SK-N-SH (cell line): ENCODE results near the gene PRRX1. TPM values are rescaled to one million over a fixed set of nuclear protein-coding genes. Genes with fewer than 3 reads are reported as not detected.

Experiments used
- CTCF ChIA-PET: fragments of 300-600, 350-600 bp; formaldehyde crosslinking; extraction: SDS; loops from one replicate; lab custom pipeline; 2021; lab: Yijun Ruan, JAX
- POLR2A ChIA-PET: fragments of 350-600 bp; sonication (Branson Sonifier 250); formaldehyde crosslinking; extraction: SDS; loops from one replicate; lab custom pipeline; 2020; ENCODE audit warnings: antibody characterized with exemption, inconsistent platforms; lab: Yijun Ruan, JAX
- DNase-seq: peaks from one replicate; pipeline ENCODE4 v3.0.0; 2012
- H2AFZ ChIP-seq: fragments of 200-600 bp; sonication (generic); 2 replicates; pipeline ENCODE4 v1.8.1; 2016; ENCODE audit warnings: antibody characterized with exemption, mild to moderate bottlenecking, low read depth
- H3F3A ChIP-seq: fragments of 200-600 bp; sonication (generic); replicated peaks from 2 replicates; pipeline ENCODE3; 2016; ENCODE audit warnings: antibody characterized with exemption, mild to moderate bottlenecking; ENCODE audit not compliant: insufficient read depth
- H3K27ac ChIP-seq, 2 experiments: fragments of 200-500 bp in 1 of 2; fragments of 200-600 bp in 1 of 2; sonication (Bioruptor generic) in 1 of 2; sonication (generic), shearing (Covaris generic) in 1 of 2; 2 replicates each; pipeline versions ENCODE4 v1.5.1 to v1.6.1; 2014 to 2016; ENCODE audit warnings: low read depth in 2 of 2, inconsistent platforms in 1 of 2, low read length in 1 of 2, mild to moderate bottlenecking in 1 of 2, mixed read lengths in 1 of 2
- H3K27me3 ChIP-seq: fragments of 200-600 bp; sonication (generic), shearing (Covaris generic); 2 replicates; pipeline ENCODE4 v1.6.1; 2016; ENCODE audit warnings: mixed run types; ENCODE audit not compliant: insufficient read depth
- H3K36me3 ChIP-seq, 2 experiments: fragments of 200-500 bp in 1 of 2; fragments of 200-600 bp in 1 of 2; sonication (Bioruptor generic) in 1 of 2; sonication (generic) in 1 of 2; replicated peaks in 1 of 2; 2 replicates each; pipeline versions ENCODE3 to v1.5.1; 2014 to 2016; ENCODE audit warnings: low read length in 1 of 2, mild to moderate bottlenecking in 1 of 2; ENCODE audit not compliant: insufficient read depth in 2 of 2, control insufficient read depth in 1 of 2
- H3K4me1 ChIP-seq, 2 experiments: fragments of 200-500 bp in 1 of 2; fragments of 200-600 bp in 1 of 2; sonication (Bioruptor generic) in 1 of 2; sonication (generic), shearing (Covaris generic) in 1 of 2; 2 replicates each; pipeline versions ENCODE4 v1.5.1 to v1.6.1; 2014 to 2016; ENCODE audit warnings: low read depth in 1 of 2, low read length in 1 of 2, mixed run types in 1 of 2; ENCODE audit not compliant: insufficient read depth in 2 of 2, control insufficient read depth in 1 of 2
- H3K4me2 ChIP-seq: fragments of 200-600 bp; sonication (generic), shearing (Covaris generic); 2 replicates; pipeline ENCODE4 v1.6.1; 2017; ENCODE audit warnings: mixed run types
- H3K4me3 ChIP-seq, 2 experiments: fragments of 200-500 bp in 1 of 2; fragments of 200-600 bp in 1 of 2; sonication (Bioruptor generic) in 1 of 2; sonication (generic), shearing (Covaris generic) in 1 of 2; 2 replicates each; pipeline versions ENCODE4 v1.5.1 to v1.8.1; 2014 to 2016; ENCODE audit warnings: low read depth in 2 of 2, inconsistent platforms in 1 of 2, low read length in 1 of 2, mild to moderate bottlenecking in 1 of 2, mixed read lengths in 1 of 2, moderate library complexity in 1 of 2
- H3K79me2 ChIP-seq: fragments of 200-600 bp; sonication (generic); 2 replicates; pipeline ENCODE4 v1.8.1; 2017; ENCODE audit warnings: mild to moderate bottlenecking; ENCODE audit not compliant: insufficient read depth
- H3K9ac ChIP-seq: fragments of 200-600 bp; sonication (generic); 2 replicates; pipeline ENCODE4 v1.6.1; 2017; ENCODE audit warnings: mixed run types
- H3K9me2 ChIP-seq: fragments of 200-600 bp; sonication (generic); 2 replicates; pipeline ENCODE4 v1.6.1; 2017; ENCODE audit warnings: mixed run types
- H3K9me3 ChIP-seq: fragments of 200-600 bp; sonication (generic); 2 replicates; pipeline ENCODE4 v1.6.1; 2017; ENCODE audit warnings: mixed run types, mild to moderate bottlenecking, moderate library complexity
- H4K20me1 ChIP-seq: fragments of 200-600 bp; sonication (generic); 2 replicates; pipeline ENCODE4 v1.6.1; 2017; ENCODE audit warnings: mild to moderate bottlenecking, mixed run types; ENCODE audit not compliant: insufficient read depth
- CHD2 ChIP-seq: fragments of 150-350 bp; IDR thresholded peaks from 2 replicates; pipeline ENCODE4 v1.6.1; 2018; ENCODE audit warnings: low read length; ENCODE audit not compliant: partially characterized antibody
- ELF1 ChIP-seq: IDR thresholded peaks from 2 replicates; pipeline ENCODE4 v1.4.0; 2012
- FOSL2 ChIP-seq: IDR thresholded peaks from 2 replicates; pipeline ENCODE4 v1.4.0; 2012; ENCODE audit warnings: low read depth, mild to moderate bottlenecking, moderate library complexity, borderline replicate concordance
- FOXJ3 ChIP-seq: sonication (generic); formaldehyde crosslinking; IDR thresholded peaks from 2 replicates; pipeline ENCODE4 v1.5.1; 2020; ENCODE audit warnings: mild to moderate bottlenecking, missing genetic modification reagents
- FOXM1 ChIP-seq: IDR thresholded peaks from 2 replicates; pipeline ENCODE4 v1.4.0; 2012; ENCODE audit warnings: low read depth, mild to moderate bottlenecking
- GABPA ChIP-seq: IDR thresholded peaks from 2 replicates; pipeline ENCODE4 v1.4.0; 2012; ENCODE audit warnings: low read depth, mild to moderate bottlenecking
- GATA2 ChIP-seq: sonication (generic); formaldehyde crosslinking; IDR thresholded peaks from 2 replicates; pipeline ENCODE4 v1.5.0; 2020; ENCODE audit warnings: mild to moderate bottlenecking, missing genetic modification reagents
- MAX ChIP-seq: IDR thresholded peaks from 2 replicates; pipeline ENCODE4 v1.4.0; 2012; ENCODE audit warnings: low read depth
- MEF2A ChIP-seq: IDR thresholded peaks from 2 replicates; pipeline ENCODE4 v1.4.0; 2012; ENCODE audit warnings: low read depth, borderline replicate concordance
- MXI1 ChIP-seq: IDR thresholded peaks from 2 replicates; pipeline ENCODE4 v1.6.1; 2012; ENCODE audit warnings: mild to moderate bottlenecking, low read depth, low read length, improper control_type of control experiment
- POLR2AphosphoS5 ChIP-seq: IDR thresholded peaks from 2 replicates; pipeline ENCODE4 v1.6.1; 2012; ENCODE audit warnings: low read depth, low read length
- REST ChIP-seq: IDR thresholded peaks from 2 replicates; pipeline ENCODE4 v1.6.1; 2012; ENCODE audit warnings: mild to moderate bottlenecking, low read depth, low read length, moderate library complexity
- SIN3A ChIP-seq: IDR thresholded peaks from 2 replicates; pipeline ENCODE4 v1.6.1; 2012; ENCODE audit warnings: low read depth, mild to moderate bottlenecking, low read length, moderate library complexity, borderline replicate concordance
- TAF1 ChIP-seq: IDR thresholded peaks from 2 replicates; pipeline ENCODE4 v1.6.1; 2012; ENCODE audit warnings: low read depth, mild to moderate bottlenecking, low read length, moderate library complexity, borderline replicate concordance
- YY1 ChIP-seq: IDR thresholded peaks from 2 replicates; pipeline ENCODE4 v1.4.0; 2012; ENCODE audit warnings: low read depth, mild to moderate bottlenecking
- WGBS: methylation state at CpG from one replicate; pipeline ENCODE4 v1.1.6; 2017; ENCODE audit warnings: low lambda C conversion rate; 5-methylcytosine and 5-hydroxymethylcytosine counted together
- polyA plus RNA-seq, 3 experiments: library from polyadenylated mRNA; depleted of rRNA; stranded (reverse); fragments of >200 nt; gene quantifications; 2 replicates each; pipeline ENCODE4 v1.2.3, GENCODE V29; 2012
- TF ChIP-seq, protein P1 (sequence below): IDR thresholded peaks from 2 replicates; pipeline ENCODE4 v1.4.0; 2012; ENCODE audit warnings: low read depth, borderline replicate concordance

PRRX1 gene
- polyA plus RNA-seq, 1 of the 3 experiments (the other 2 are of a cell fraction) = 356 TPM

- Histone ChIP-seq H3K9ac (peak overlapping the region; percentile 5; the same call in 1 of the 2 replicates), H3K4me1 (peaks cover 10 to 56% of the 10 kb centered on the region in 2 experiments), H4K20me1 (peaks cover 66% of the 10 kb centered on the region; the same call in 1 of the 2 replicates), H2AFZ (no peak overlapping the region), H3K27me3 (no peaks in the 10 kb centered on the region), H3K36me3 (peaks cover 21 to 69% of the 10 kb centered on the region in 2 experiments), H3K27ac (peak overlapping the region in 1 of 2 experiments; percentile 99; a peak in 3 of 4 replicates), H3K9me2 (no peaks in the 10 kb centered on the region), H3K4me3 (no peak overlapping the region), H3K79me2 (peaks cover 100% of the 10 kb centered on the region), H3F3A (peaks cover 56% of the 10 kb centered on the region), H3K4me2 (peak overlapping the region; percentile 3; the same call in 1 of the 2 replicates), H3K9me3 (no peaks in the 10 kb centered on the region)
- 25% methylated on average over 3 of the region's 3 CpGs for WGBS
- DNase-seq = no peak
- TF ChIP-seq MXI1 (no peak), POLR2AphosphoS5 (0 out of 2 replicates have a peak, but pooled peaks have one; percentile 14)
- ChIA-PET CTCF (no interaction called here), POLR2A (no interaction called here)
Observed at GRCh38 chr1:170680428-170680827, 16.5 kb downstream of the PRRX1 start.

DNA sequence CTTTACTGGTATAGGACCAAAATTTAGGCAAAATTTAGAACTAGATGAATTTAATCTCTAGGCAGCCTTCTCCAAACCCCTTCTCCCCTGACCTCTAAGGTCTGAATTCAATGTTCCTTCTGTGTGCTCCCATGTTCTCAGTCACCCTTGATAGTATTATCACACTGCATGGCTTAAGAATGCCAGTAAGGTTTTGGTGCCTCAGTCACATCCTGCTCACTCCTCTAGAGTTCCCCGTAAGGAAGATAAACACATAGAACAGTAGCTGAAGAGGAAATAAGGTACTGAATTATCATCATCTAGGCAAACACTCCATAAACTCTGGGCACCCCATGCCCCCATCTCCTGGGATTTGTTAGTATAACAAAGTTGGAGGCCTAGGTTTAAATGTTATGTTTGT, 18.2 kb downstream of the PRRX1 start:
- no peak for DNase-seq
- peaks cover 14 to 59% of the 10 kb centered on the region in 2 experiments for H3K4me1 ChIP-seq
- peaks cover 47% of the 10 kb centered on the region for H3F3A ChIP-seq
- peaks cover 100% of the 10 kb centered on the region for H3K79me2 ChIP-seq
- peaks cover 72% of the 10 kb centered on the region; the same call in 1 of the 2 replicates for H4K20me1 ChIP-seq
- TF ChIP-seq CHD2 = no peak
- no peak for TF ChIP-seq REST
- no peak for TF ChIP-seq FOSL2
- TF ChIP-seq FOXM1 = no peak
- 0 out of 2 replicates have a peak, but pooled peaks have one; percentile 13 for TF ChIP-seq POLR2AphosphoS5
- WGBS = 0% methylated on average over 1 of the region's 1 CpG
- H2AFZ ChIP-seq = no peak overlapping the region
- CTCF ChIA-PET = no interaction called here
- H3K9ac ChIP-seq = peak overlapping the region; percentile 49; the same call in 1 of the 2 replicates
- peak overlapping the region; percentile 77 to 99; a peak in 3 of 4 replicates for H3K27ac ChIP-seq
- H3K9me3 ChIP-seq = no peaks in the 10 kb centered on the region
- no peak overlapping the region for H3K4me3 ChIP-seq
- no peaks in the 10 kb centered on the region for H3K27me3 ChIP-seq
- H3K9me2 ChIP-seq = no peaks in the 10 kb centered on the region
- H3K4me2 ChIP-seq = peak overlapping the region; percentile 3; the same call in 1 of the 2 replicates
- POLR2A ChIA-PET = no interaction called here
- peaks cover 21 to 68% of the 10 kb centered on the region in 2 experiments for H3K36me3 ChIP-seq

- Histone ChIP-seq H3K36me3 (peaks cover 25 to 68% of the 10 kb centered on the region in 2 experiments), H3K9me3 (no peaks in the 10 kb centered on the region), H3K79me2 (peaks cover 100% of the 10 kb centered on the region), H3K27ac (peak overlapping the region; percentile 77 to 99; a peak in 3 of 4 replicates), H3K9ac (peak overlapping the region; percentile 49; the same call in 1 of the 2 replicates), H4K20me1 (peaks cover 75% of the 10 kb centered on the region; the same call in 1 of the 2 replicates), H3K27me3 (no peaks in the 10 kb centered on the region), H3K9me2 (no peaks in the 10 kb centered on the region), H3K4me1 (peaks cover 21 to 60% of the 10 kb centered on the region in 2 experiments), H2AFZ (no peak overlapping the region), H3K4me2 (peak overlapping the region; percentile 3; the same call in 1 of the 2 replicates), H3K4me3 (no peak overlapping the region), H3F3A (peaks cover 53% of the 10 kb centered on the region)
- CTCF ChIA-PET = no interaction called here
- 39% methylated on average over 1 of the region's 1 CpG for WGBS
- DNase-seq = no peak
- POLR2A ChIA-PET = no interaction called here
- TF ChIP-seq ELF1 (no peak), TAF1 (no peak), YY1 (no peak), GABPA (no peak), POLR2AphosphoS5 (no peak), GATA2 (no peak), MAX (no peak), SIN3A (no peak), FOXJ3 (no peak), MEF2A (no peak)
- TF ChIP-seq, protein P1, sequence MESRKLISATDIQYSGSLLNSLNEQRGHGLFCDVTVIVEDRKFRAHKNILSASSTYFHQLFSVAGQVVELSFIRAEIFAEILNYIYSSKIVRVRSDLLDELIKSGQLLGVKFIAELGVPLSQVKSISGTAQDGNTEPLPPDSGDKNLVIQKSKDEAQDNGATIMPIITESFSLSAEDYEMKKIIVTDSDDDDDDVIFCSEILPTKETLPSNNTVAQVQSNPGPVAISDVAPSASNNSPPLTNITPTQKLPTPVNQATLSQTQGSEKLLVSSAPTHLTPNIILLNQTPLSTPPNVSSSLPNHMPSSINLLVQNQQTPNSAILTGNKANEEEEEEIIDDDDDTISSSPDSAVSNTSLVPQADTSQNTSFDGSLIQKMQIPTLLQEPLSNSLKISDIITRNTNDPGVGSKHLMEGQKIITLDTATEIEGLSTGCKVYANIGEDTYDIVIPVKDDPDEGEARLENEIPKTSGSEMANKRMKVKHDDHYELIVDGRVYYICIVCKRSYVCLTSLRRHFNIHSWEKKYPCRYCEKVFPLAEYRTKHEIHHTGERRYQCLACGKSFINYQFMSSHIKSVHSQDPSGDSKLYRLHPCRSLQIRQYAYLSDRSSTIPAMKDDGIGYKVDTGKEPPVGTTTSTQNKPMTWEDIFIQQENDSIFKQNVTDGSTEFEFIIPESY = no peak
Observed at GRCh38 chr1:170682809-170683208, 18.9 kb downstream of the PRRX1 start.
